ENCODE data around the gene ENTPD7. TPM values are rescaled to one million over a fixed set of nuclear protein-coding genes. Genes with fewer than 3 reads are reported as not detected.
A peak's percentile ranks its signal among the peaks of the same experiment; 100 is the strongest.

The ENTPD7 gene
- total and polyA plus RNA-seq, 9 of the 15 experiments (the other 6 are each of a cell fraction or from before 2014, with no cell fraction given): 1.4 to 13.9 (median 8.5) TPM

DNA sequence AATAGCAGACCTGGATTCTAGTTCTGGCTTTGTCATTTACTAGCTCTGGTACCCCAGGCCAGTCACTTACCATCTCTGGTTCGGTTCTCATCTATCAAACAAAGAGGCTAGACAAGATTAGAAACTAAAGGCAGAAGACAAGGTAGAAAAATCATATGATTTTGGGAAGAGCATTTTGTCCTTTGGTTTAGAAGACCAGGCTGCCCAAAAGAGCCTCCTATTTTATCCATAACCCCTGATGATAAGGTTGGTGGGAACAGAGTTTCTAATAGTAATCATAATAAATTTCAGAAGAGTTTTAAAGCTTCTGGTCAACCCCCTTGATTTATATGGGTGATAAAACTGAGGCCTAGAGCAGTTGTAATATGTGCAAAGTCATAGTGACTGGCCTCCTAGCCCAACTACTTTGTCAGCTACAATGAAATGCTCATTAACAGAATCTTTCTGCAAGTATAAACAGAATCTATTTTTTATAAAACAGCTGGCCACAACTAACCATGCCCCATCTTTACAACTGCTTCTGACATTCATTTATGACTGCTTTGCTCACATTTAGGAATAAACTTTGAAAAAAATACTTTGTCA lies 49.2 kb downstream of the ENTPD7 start (continued):
- TF ChIP-seq, protein P1, sequence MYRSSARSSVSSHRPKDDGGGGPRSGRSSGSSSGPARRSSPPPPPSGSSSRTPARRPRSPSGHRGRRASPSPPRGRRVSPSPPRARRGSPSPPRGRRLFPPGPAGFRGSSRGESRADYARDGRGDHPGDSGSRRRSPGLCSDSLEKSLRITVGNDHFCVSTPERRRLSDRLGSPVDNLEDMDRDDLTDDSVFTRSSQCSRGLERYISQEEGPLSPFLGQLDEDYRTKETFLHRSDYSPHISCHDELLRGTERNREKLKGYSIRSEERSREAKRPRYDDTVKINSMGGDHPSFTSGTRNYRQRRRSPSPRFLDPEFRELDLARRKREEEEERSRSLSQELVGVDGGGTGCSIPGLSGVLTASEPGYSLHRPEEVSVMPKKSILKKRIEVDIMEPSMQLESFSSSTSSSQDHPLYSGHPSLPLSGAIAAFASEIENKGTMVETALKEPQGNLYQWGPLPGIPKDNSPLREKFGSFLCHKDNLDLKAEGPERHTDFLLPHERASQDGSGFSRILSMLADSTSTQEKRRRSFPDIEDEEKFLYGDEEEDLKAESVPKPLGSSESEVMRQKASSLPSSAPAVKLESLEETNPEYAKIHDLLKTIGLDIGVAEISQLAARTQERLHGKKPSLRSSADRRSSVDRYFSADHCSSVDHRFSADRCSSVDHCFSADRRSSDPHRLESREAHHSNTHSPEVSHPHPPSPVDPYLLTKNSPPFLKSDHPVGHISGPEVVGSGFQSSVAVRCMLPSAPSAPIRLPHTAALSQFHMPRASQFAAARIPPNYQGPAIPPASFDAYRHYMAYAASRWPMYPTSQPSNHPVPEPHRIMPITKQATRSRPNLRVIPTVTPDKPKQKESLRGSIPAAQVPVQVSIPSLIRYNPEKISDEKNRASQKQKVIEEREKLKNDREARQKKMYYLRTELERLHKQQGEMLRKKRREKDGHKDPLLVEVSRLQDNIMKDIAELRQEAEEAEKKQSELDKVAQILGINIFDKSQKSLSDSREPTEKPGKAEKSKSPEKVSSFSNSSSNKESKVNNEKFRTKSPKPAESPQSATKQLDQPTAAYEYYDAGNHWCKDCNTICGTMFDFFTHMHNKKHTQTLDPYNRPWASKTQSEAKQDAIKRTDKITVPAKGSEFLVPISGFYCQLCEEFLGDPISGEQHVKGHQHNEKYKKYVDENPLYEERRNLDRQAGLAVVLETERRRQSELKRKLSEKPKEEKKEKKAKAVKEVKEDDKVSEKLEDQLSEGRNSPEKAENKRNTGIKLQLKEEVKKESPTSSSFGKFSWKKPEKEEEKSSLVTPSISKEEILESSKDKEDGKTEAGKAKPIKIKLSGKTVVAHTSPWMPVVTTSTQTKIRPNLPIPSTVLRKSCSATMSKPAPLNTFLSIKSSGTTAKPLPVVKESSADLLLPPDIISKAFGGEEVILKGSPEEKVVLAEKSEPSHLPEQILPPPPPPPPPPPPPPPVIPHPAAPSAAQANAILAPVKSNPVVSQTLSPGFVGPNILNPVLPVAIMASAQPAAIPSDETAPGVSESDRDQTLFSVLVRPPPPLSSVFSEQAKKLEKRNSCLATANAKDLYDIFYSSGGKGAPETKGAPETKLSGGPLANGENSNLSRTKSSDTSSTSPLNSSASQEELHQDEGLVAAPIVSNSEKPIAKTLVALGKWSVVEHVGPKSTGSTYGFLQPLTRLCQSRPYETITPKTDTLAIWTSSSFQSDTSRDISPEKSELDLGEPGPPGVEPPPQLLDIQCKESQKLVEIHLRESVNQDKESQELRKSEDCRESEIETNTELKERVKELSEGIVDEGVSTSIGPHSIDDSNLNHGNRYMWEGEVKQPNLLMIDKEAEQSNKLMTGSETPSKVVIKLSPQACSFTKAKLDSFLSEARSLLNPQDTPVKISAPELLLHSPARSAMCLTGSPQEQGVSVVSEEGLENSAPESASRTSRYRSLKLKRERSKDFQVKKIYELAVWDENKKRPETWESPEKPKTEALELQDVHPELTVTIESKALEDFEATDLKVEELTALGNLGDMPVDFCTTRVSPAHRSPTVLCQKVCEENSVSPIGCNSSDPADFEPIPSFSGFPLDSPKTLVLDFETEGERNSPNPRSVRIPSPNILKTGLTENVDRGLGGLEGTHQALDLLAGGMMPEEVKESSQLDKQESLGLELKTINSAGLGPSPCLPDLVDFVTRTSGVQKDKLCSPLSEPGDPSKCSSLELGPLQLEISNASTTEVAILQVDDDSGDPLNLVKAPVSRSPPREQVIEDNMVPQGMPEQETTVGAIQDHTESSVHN (IDR thresholded peaks at IDR 0.05; ENCODE audit: borderline replicate concordance in 1 of 2, low read depth in 1 of 2): no peak
- TF ChIP-seq, protein P2, sequence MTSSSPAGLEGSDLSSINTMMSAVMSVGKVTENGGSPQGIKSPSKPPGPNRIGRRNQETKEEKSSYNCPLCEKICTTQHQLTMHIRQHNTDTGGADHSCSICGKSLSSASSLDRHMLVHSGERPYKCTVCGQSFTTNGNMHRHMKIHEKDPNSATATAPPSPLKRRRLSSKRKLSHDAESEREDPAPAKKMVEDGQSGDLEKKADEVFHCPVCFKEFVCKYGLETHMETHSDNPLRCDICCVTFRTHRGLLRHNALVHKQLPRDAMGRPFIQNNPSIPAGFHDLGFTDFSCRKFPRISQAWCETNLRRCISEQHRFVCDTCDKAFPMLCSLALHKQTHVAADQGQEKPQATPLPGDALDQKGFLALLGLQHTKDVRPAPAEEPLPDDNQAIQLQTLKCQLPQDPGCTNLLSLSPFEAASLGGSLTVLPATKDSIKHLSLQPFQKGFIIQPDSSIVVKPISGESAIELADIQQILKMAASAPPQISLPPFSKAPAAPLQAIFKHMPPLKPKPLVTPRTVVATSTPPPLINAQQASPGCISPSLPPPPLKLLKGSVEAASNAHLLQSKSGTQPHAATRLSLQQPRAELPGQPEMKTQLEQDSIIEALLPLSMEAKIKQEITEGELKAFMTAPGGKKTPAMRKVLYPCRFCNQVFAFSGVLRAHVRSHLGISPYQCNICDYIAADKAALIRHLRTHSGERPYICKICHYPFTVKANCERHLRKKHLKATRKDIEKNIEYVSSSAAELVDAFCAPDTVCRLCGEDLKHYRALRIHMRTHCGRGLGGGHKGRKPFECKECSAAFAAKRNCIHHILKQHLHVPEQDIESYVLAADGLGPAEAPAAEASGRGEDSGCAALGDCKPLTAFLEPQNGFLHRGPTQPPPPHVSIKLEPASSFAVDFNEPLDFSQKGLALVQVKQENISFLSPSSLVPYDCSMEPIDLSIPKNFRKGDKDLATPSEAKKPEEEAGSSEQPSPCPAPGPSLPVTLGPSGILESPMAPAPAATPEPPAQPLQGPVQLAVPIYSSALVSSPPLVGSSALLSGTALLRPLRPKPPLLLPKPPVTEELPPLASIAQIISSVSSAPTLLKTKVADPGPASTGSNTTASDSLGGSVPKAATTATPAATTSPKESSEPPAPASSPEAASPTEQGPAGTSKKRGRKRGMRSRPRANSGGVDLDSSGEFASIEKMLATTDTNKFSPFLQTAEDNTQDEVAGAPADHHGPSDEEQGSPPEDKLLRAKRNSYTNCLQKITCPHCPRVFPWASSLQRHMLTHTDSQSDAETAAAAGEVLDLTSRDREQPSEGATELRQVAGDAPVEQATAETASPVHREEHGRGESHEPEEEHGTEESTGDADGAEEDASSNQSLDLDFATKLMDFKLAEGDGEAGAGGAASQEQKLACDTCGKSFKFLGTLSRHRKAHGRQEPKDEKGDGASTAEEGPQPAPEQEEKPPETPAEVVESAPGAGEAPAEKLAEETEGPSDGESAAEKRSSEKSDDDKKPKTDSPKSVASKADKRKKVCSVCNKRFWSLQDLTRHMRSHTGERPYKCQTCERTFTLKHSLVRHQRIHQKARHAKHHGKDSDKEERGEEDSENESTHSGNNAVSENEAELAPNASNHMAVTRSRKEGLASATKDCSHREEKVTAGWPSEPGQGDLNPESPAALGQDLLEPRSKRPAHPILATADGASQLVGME (CRISPR knock-in tag; IDR thresholded peaks at IDR 0.05): no peak
- TF ChIP-seq KDM5B (IDR thresholded peaks at IDR 0.05; ENCODE audit: insufficient replicate concordance, low read depth, low read length) (no peak), NELFE (IDR thresholded peaks at IDR 0.05; ENCODE audit: insufficient read depth, insufficient read length) (no peak), ZNF695 (CRISPR knock-in tag; IDR thresholded peaks at IDR 0.05) (no peak), ADNP (tag; IDR thresholded peaks at IDR 0.05) (no peak), BRD9 (IDR thresholded peaks at IDR 0.05; ENCODE audit: low read depth, partially characterized antibody) (peak; percentile 31), ILK (tag; IDR thresholded peaks at IDR 0.05; ENCODE audit: borderline replicate concordance, low read depth) (no peak)
- TF ChIP-seq, protein P3, sequence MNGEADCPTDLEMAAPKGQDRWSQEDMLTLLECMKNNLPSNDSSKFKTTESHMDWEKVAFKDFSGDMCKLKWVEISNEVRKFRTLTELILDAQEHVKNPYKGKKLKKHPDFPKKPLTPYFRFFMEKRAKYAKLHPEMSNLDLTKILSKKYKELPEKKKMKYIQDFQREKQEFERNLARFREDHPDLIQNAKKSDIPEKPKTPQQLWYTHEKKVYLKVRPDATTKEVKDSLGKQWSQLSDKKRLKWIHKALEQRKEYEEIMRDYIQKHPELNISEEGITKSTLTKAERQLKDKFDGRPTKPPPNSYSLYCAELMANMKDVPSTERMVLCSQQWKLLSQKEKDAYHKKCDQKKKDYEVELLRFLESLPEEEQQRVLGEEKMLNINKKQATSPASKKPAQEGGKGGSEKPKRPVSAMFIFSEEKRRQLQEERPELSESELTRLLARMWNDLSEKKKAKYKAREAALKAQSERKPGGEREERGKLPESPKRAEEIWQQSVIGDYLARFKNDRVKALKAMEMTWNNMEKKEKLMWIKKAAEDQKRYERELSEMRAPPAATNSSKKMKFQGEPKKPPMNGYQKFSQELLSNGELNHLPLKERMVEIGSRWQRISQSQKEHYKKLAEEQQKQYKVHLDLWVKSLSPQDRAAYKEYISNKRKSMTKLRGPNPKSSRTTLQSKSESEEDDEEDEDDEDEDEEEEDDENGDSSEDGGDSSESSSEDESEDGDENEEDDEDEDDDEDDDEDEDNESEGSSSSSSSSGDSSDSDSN (IDR thresholded peaks at IDR 0.05; ENCODE audit: borderline replicate concordance in 1 of 2, low read depth in 2 of 2, low read length in 2 of 2): no peak
